Caco-2 (cell line): ENCODE results near the gene RNF223. TPM values are rescaled to one million over a fixed set of nuclear protein-coding genes. Genes with fewer than 3 reads are reported as not detected.

Experiments
- BruUV-seq: library from RNA; stranded (reverse); fragments of 400-500 nt; replicated peaks from 2 replicates; lab custom pipeline; 2021; lab: Mats Ljungman, UMichigan
- CTCF ChIA-PET: fragments of 300-600 bp; sonication (Branson Sonifier 250); formaldehyde crosslinking; loops from one replicate; lab custom pipeline; 2022; ENCODE audit warnings: antibody characterized with exemption; lab: Charles Lee
- POLR2A ChIA-PET: fragments of 300-600 bp; sonication (Branson Sonifier 250); formaldehyde crosslinking; loops from one replicate; lab custom pipeline; 2022; ENCODE audit warnings: antibody characterized with exemption; lab: Charles Lee
- DNase-seq, 2 experiments: peaks; one replicate each; pipeline versions ENCODE4 v3.0.0 to v3.0.0-alpha.2; 2020 to 2022
- H3K27me3 ChIP-seq: replicated peaks from 2 replicates; pipeline ENCODE4 v1.6.0; 2011; ENCODE audit warnings: low read length; ENCODE audit not compliant: control insufficient read depth, insufficient read depth
- H3K36me3 ChIP-seq: 2 replicates; pipeline ENCODE4 v1.5.1; 2011; ENCODE audit warnings: low read length; ENCODE audit not compliant: control insufficient read depth, insufficient read depth
- H3K4me1 ChIP-seq: fragments of 250-450 bp; sonication (Bioruptor Pico); 2 replicates; pipeline ENCODE4 v1.5.1; 2020; ENCODE audit warnings: mild to moderate bottlenecking
- H3K4me3 ChIP-seq: 2 replicates; pipeline ENCODE4 v1.5.1; 2011; ENCODE audit warnings: low read depth, mild to moderate bottlenecking, control low read depth, low read length
- H3K9me3 ChIP-seq: fragments of 250-450 bp; sonication (Bioruptor Pico); 2 replicates; pipeline ENCODE4 v1.5.1; 2020; ENCODE audit warnings: mild to moderate bottlenecking, moderate library complexity
- H3K27ac Mint-ChIP-seq: one replicate; pipeline ENCODE4 v1.8.0; 2022; ENCODE audit warnings: mixed read lengths; ENCODE audit not compliant: unreplicated experiment
- H3K27me3 Mint-ChIP-seq: one replicate; pipeline ENCODE4 v1.8.0; 2022; ENCODE audit warnings: mixed read lengths; ENCODE audit not compliant: insufficient read depth, unreplicated experiment
- H3K36me3 Mint-ChIP-seq: one replicate; pipeline ENCODE4 v1.8.0; 2022; ENCODE audit warnings: mild to moderate bottlenecking, mixed read lengths; ENCODE audit not compliant: insufficient read depth, unreplicated experiment
- H3K4me1 Mint-ChIP-seq: one replicate; pipeline ENCODE4 v1.8.0; 2022; ENCODE audit warnings: low read depth, mixed read lengths; ENCODE audit not compliant: unreplicated experiment
- H3K4me3 Mint-ChIP-seq: one replicate; pipeline ENCODE4 v1.8.0; 2022; ENCODE audit warnings: mild to moderate bottlenecking, moderate library complexity, mixed read lengths; ENCODE audit not compliant: unreplicated experiment
- H3K9me3 Mint-ChIP-seq: one replicate; pipeline ENCODE4 v1.8.0; 2022; ENCODE audit warnings: mixed read lengths; ENCODE audit not compliant: unreplicated experiment
- CTCF ChIP-seq, 2 experiments: fragments of 200-600 bp in 1 of 2; IDR thresholded peaks; 1 replicate in 1 of 2; 2 replicates in 1 of 2; pipeline versions ENCODE4 v1.5.1 to v1.8.0; 2011 to 2022; ENCODE audit warnings: antibody characterized with exemption in 1 of 2, control low read depth in 1 of 2, inconsistent platforms in 1 of 2, low read depth in 1 of 2, low read length in 1 of 2, mild to moderate bottlenecking in 1 of 2, moderate library complexity in 1 of 2; ENCODE audit not compliant: insufficient read depth in 1 of 2, severe bottlenecking in 1 of 2, unreplicated experiment in 1 of 2
- intact Hi-C: fragments of 100-400 bp; cut with micrococcal nuclease; formaldehyde crosslinking; loops from one replicate; pipeline ENCODE4 v1.10.0; 2022; ENCODE audit not compliant: unreplicated experiment
- total RNA-seq: library from RNA; stranded (reverse); gene quantifications from 2 replicates; pipeline ENCODE4 v1.2.3, GENCODE V29; 2022

Gene RNF223
- total RNA-seq, 1 experiment from 2014 or later: 0.57 TPM

GRCh38 chr1:1087351-1088028 lies 13.4 kb upstream of the RNF223 start:
- Mint-ChIP-seq H3K27me3 (no peaks in the 10 kb centered on the region), H3K36me3 (peaks cover 27% of the 10 kb centered on the region), H3K9me3 (no peaks in the 10 kb centered on the region), H3K4me1 (no peaks in the 10 kb centered on the region), H3K4me3 (no peak overlapping the region), H3K27ac (no peak overlapping the region)
- ChIA-PET POLR2A (no interaction called here), CTCF (no interaction called here)
- Histone ChIP-seq H3K27me3 (no peaks in the 10 kb centered on the region), H3K4me3 (no peak overlapping the region), H3K9me3 (no peaks in the 10 kb centered on the region), H3K36me3 (no peaks in the 10 kb centered on the region; the same call in 1 of the 2 replicates), H3K4me1 (no peaks in the 10 kb centered on the region)
- BruUV-seq: no TSS peak
- DNase-seq: peak in 1 of 2 experiments; percentile 26
- no peak for TF ChIP-seq CTCF (IDR thresholded peaks at IDR 0.05; ENCODE audit: insufficient read depth in 1 of 2, low read depth in 1 of 2, low read length in 1 of 2, severe bottlenecking in 1 of 2, unreplicated experiment in 1 of 2)
- intact Hi-C loops: no loop called here

- DNase-seq: no peak
- no peak overlapping the region for H3K4me3 ChIP-seq
- TF ChIP-seq CTCF (IDR thresholded peaks at IDR 0.05; ENCODE audit: insufficient read depth in 1 of 2, low read depth in 1 of 2, low read length in 1 of 2, severe bottlenecking in 1 of 2, unreplicated experiment in 1 of 2): no peak
- H3K36me3 Mint-ChIP-seq: peaks cover 27% of the 10 kb centered on the region
- ChIA-PET POLR2A (no interaction called here), CTCF (no interaction called here)
- H3K4me1 ChIP-seq: no peaks in the 10 kb centered on the region
- BruUV-seq: no TSS peak
- no peaks in the 10 kb centered on the region for H3K4me1 Mint-ChIP-seq
- H3K27me3 ChIP-seq: no peaks in the 10 kb centered on the region
- H3K27me3 Mint-ChIP-seq: no peaks in the 10 kb centered on the region
- no peak overlapping the region for H3K27ac Mint-ChIP-seq
- H3K36me3 ChIP-seq: no peaks in the 10 kb centered on the region; the same call in 1 of the 2 replicates
- H3K9me3 ChIP-seq: no peaks in the 10 kb centered on the region
- intact Hi-C loops: no loop called here
- no peaks in the 10 kb centered on the region for H3K9me3 Mint-ChIP-seq
- H3K4me3 Mint-ChIP-seq: no peak overlapping the region
These were observed 12.8 kb upstream of the RNF223 start for GRCh38 chr1:1086911-1087341.

- CTCF ChIA-PET: interaction anchor here (0.5 kb wide), 1 partner anchor 151 kb away, joined by 3 read pairs; no protein-coding TSS in a partner anchor
- Mint-ChIP-seq H3K27ac (no peak overlapping the region), H3K36me3 (peaks cover 27% of the 10 kb centered on the region), H3K4me3 (no peak overlapping the region), H3K4me1 (no peaks in the 10 kb centered on the region), H3K9me3 (no peaks in the 10 kb centered on the region), H3K27me3 (no peaks in the 10 kb centered on the region)
- no TSS peak for BruUV-seq
- peak in 1 of 2 experiments; percentile 20 for DNase-seq
- intact Hi-C loops: no loop called here
- Histone ChIP-seq H3K4me1 (no peaks in the 10 kb centered on the region), H3K9me3 (no peaks in the 10 kb centered on the region), H3K36me3 (no peaks in the 10 kb centered on the region), H3K27me3 (no peaks in the 10 kb centered on the region), H3K4me3 (no peak overlapping the region)
- TF ChIP-seq CTCF (IDR thresholded peaks at IDR 0.05; ENCODE audit: insufficient read depth in 1 of 2, low read depth in 1 of 2, low read length in 1 of 2, severe bottlenecking in 1 of 2, unreplicated experiment in 1 of 2): no peak
- POLR2A ChIA-PET: no interaction called here
These were observed 12.1 kb upstream of the RNF223 start for GRCh38 chr1:1085911-1086841.
